Measurements from ENCODE around the gene CALML6. TPM values are rescaled to one million over a fixed set of nuclear protein-coding genes. Genes with fewer than 3 reads are reported as not detected.

The CALML6 gene
- total RNA-seq, 1 experiment from 2014 or later, result 1.7 TPM

GRCh38 chr1:1962752-1963151 is 47.7 kb downstream of the CALML6 start:
- no peaks in the 10 kb centered on the region; the same call in 1 of the 2 replicates for H3K4me1 ChIP-seq (ENCODE audit: insufficient read depth, low read length)
- no peaks in the 10 kb centered on the region for H4K20me1 ChIP-seq (ENCODE audit: control insufficient read depth, insufficient read depth, insufficient read length)
- H3K23ac ChIP-seq (ENCODE audit: insufficient read length, low read depth, low read length), result no peak overlapping the region
- no peak overlapping the region for H2BK15ac ChIP-seq (ENCODE audit: low read depth, low read length)
- H2AK5ac ChIP-seq (ENCODE audit: insufficient read length, low read length), result no peak overlapping the region
- no peak overlapping the region for H3K18ac ChIP-seq (ENCODE audit: insufficient read length, low read depth, low read length)
- no peak overlapping the region for H2AFZ ChIP-seq (ENCODE audit: low read length)
- no peaks in the 10 kb centered on the region for H3K79me1 ChIP-seq (ENCODE audit: insufficient read depth, low read depth, low read length, poor library complexity, severe bottlenecking)
- no peak overlapping the region for H4K91ac ChIP-seq (ENCODE audit: insufficient read length, low read depth, low read length)
- H3K23me2 ChIP-seq (ENCODE audit: insufficient read length, low read depth, low read length, poor library complexity, severe bottlenecking), result no peaks in the 10 kb centered on the region
- TF ChIP-seq, protein P1, sequence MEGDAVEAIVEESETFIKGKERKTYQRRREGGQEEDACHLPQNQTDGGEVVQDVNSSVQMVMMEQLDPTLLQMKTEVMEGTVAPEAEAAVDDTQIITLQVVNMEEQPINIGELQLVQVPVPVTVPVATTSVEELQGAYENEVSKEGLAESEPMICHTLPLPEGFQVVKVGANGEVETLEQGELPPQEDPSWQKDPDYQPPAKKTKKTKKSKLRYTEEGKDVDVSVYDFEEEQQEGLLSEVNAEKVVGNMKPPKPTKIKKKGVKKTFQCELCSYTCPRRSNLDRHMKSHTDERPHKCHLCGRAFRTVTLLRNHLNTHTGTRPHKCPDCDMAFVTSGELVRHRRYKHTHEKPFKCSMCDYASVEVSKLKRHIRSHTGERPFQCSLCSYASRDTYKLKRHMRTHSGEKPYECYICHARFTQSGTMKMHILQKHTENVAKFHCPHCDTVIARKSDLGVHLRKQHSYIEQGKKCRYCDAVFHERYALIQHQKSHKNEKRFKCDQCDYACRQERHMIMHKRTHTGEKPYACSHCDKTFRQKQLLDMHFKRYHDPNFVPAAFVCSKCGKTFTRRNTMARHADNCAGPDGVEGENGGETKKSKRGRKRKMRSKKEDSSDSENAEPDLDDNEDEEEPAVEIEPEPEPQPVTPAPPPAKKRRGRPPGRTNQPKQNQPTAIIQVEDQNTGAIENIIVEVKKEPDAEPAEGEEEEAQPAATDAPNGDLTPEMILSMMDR (conservative IDR thresholded peaks at IDR 0.05), result no peak
- no peak overlapping the region for H3K4ac ChIP-seq (ENCODE audit: low read depth, low read length)
- H2BK12ac ChIP-seq (ENCODE audit: insufficient read length, low read depth, low read length), result no peak overlapping the region
- no peak overlapping the region for H3K27ac ChIP-seq (ENCODE audit: insufficient read length, low read depth, low read length)
- no peak overlapping the region for H3K56ac ChIP-seq (ENCODE audit: insufficient read length, low read depth, low read length)
- H3K27me3 Mint-ChIP-seq (ENCODE audit: low read depth), result peaks cover 4% of the 10 kb centered on the region
- no peak overlapping the region for H3K4me3 Mint-ChIP-seq
- H3K27ac Mint-ChIP-seq, result no peak overlapping the region
- no peaks in the 10 kb centered on the region for H3K79me2 ChIP-seq (ENCODE audit: insufficient read depth, low read length)
- H3T11ph ChIP-seq (ENCODE audit: low read length), result no peak overlapping the region
- H2BK120ac ChIP-seq (ENCODE audit: low read depth, low read length, poor library complexity, severe bottlenecking), result no peak overlapping the region
- H3K14ac ChIP-seq (ENCODE audit: insufficient read depth, low read length), result no peak overlapping the region
- H4K8ac ChIP-seq (replicated peaks; ENCODE audit: insufficient read length, low read depth, low read length), result no peak overlapping the region
- no peaks in the 10 kb centered on the region for H3K36me3 Mint-ChIP-seq (ENCODE audit: insufficient read depth in 1 of 3, low read depth in 3 of 3)
- DNase-seq, result no peak
- no peaks in the 10 kb centered on the region for H3K9me3 ChIP-seq (ENCODE audit: control insufficient read depth, low read depth, low read length)
- H2BK20ac ChIP-seq (ENCODE audit: low read depth, low read length, poor library complexity, severe bottlenecking), result no peak overlapping the region
- no peak overlapping the region for H3K4me2 ChIP-seq (ENCODE audit: insufficient read depth, insufficient read length, low read length)
- H3K9ac ChIP-seq (ENCODE audit: extremely low read depth, insufficient read length, low read length), result no peak overlapping the region
- no CpG with 5 or more reads among the region's 2 CpGs for whole genome bisulfite sequencing (ENCODE audit: extremely low coverage, insufficient read length, low lambda C conversion rate)
- peaks cover 20 to 26% of the 10 kb centered on the region in 2 experiments for H3K4me1 Mint-ChIP-seq
- no peaks in the 10 kb centered on the region; a peak in 1 of 5 replicates for H3K9me3 Mint-ChIP-seq
- no peaks in the 10 kb centered on the region for H3K27me3 ChIP-seq (ENCODE audit: insufficient read depth, low read length)
- no peak overlapping the region for H4K5ac ChIP-seq (ENCODE audit: insufficient read length, low read depth, low read length)
- no peak overlapping the region for H2BK5ac ChIP-seq (ENCODE audit: insufficient read length, low read length)

Data from H9 (cell line).